Neuronal stem cell (in vitro differentiated cells): ENCODE data around the gene DDT.
A peak's percentile ranks its signal among the peaks of the same experiment; 100 is the strongest.

ENCODE experiments used
- DNase-seq: peaks from one replicate; pipeline ENCODE4 v3.0.0-alpha.2; 2013; ENCODE audit warnings: low spot score
- H2AFZ ChIP-seq: one replicate; pipeline ENCODE4 v1.6.1; 2013; ENCODE audit warnings: mild to moderate bottlenecking, low read length, inconsistent platforms
- H2AK5ac ChIP-seq: 2 replicates; pipeline ENCODE4 v1.6.1; 2013; ENCODE audit warnings: low read depth, mild to moderate bottlenecking, inconsistent platforms, low read length, moderate library complexity, mixed read lengths
- H2BK120ac ChIP-seq: 2 replicates; pipeline ENCODE4 v1.6.1; 2013; ENCODE audit warnings: low read depth, mild to moderate bottlenecking, inconsistent platforms, low read length, moderate library complexity, mixed read lengths
- H2BK12ac ChIP-seq: one replicate; pipeline ENCODE4 v1.6.1; 2013; ENCODE audit warnings: low read length, inconsistent platforms
- H2BK15ac ChIP-seq: 2 replicates; pipeline ENCODE4 v1.6.1; 2013; ENCODE audit warnings: mild to moderate bottlenecking, low read length, inconsistent platforms, mixed read lengths
- H2BK5ac ChIP-seq: one replicate; pipeline ENCODE4 v1.6.1; 2013; ENCODE audit warnings: inconsistent platforms, mild to moderate bottlenecking, low read length, moderate library complexity
- H3K14ac ChIP-seq: one replicate; pipeline ENCODE4 v1.6.1; 2013; ENCODE audit warnings: low read length, inconsistent platforms
- H3K18ac ChIP-seq: 2 replicates; pipeline ENCODE4 v1.6.1; 2013; ENCODE audit warnings: low read length, inconsistent platforms
- H3K23ac ChIP-seq: 2 replicates; pipeline ENCODE4 v1.6.1; 2013; ENCODE audit warnings: low read depth, mild to moderate bottlenecking, mixed read lengths, low read length, inconsistent platforms; ENCODE audit not compliant: poor library complexity
- H3K27ac ChIP-seq: replicated peaks from 3 replicates; pipeline ENCODE4 v1.5.1; 2013; ENCODE audit warnings: low read length, inconsistent platforms
- H3K27me3 ChIP-seq, 3 experiments: 2 replicates each; pipeline ENCODE4 v1.6.1; 2013; ENCODE audit warnings: low read length in 3 of 3, mild to moderate bottlenecking in 2 of 3, inconsistent platforms in 1 of 3, low read depth in 1 of 3, mixed read lengths in 1 of 3, moderate library complexity in 1 of 3; ENCODE audit not compliant: control insufficient read depth in 3 of 3, insufficient read depth in 3 of 3
- H3K36me3 ChIP-seq, 2 donors: replicated peaks in 1 of 2; 2 replicates each; pipeline ENCODE4 v1.6.1; 2013; ENCODE audit warnings: low read length in 2 of 2; ENCODE audit not compliant: control insufficient read depth in 2 of 2, insufficient read depth in 2 of 2
- H3K4ac ChIP-seq: 2 replicates; pipeline ENCODE4 v1.6.1; 2013; ENCODE audit warnings: inconsistent platforms, mild to moderate bottlenecking, low read length, moderate library complexity
- H3K4me1 ChIP-seq, 2 donors: 1 replicate in 1 of 2; 2 replicates in 1 of 2; pipeline ENCODE4 v1.6.1; 2013; ENCODE audit warnings: low read length in 2 of 2, low read depth in 1 of 2; ENCODE audit not compliant: control insufficient read depth in 2 of 2, insufficient read depth in 1 of 2
- H3K4me2 ChIP-seq: one replicate; pipeline ENCODE4 v1.6.1; 2013; ENCODE audit warnings: mild to moderate bottlenecking, low read length, inconsistent platforms; ENCODE audit not compliant: insufficient read depth, poor library complexity, severe bottlenecking
- H3K4me3 ChIP-seq, 2 donors: 2 replicates each; pipeline ENCODE4 v1.5.1; 2013; ENCODE audit warnings: low read length in 2 of 2, mild to moderate bottlenecking in 2 of 2, inconsistent platforms in 1 of 2, moderate library complexity in 1 of 2
- H3K79me1 ChIP-seq: one replicate; pipeline ENCODE4 v1.6.1; 2013; ENCODE audit warnings: low read depth, mild to moderate bottlenecking, inconsistent platforms, low read length, moderate library complexity
- H3K9ac ChIP-seq: one replicate; pipeline ENCODE4 v1.6.1; 2013; ENCODE audit warnings: mild to moderate bottlenecking, low read depth, low read length, inconsistent platforms; ENCODE audit not compliant: poor library complexity
- H3K9me3 ChIP-seq, 2 donors: replicated peaks in 1 of 2; 2 replicates each; pipeline versions ENCODE3 to v1.6.1; 2013; ENCODE audit warnings: low read length in 2 of 2, mild to moderate bottlenecking in 2 of 2, inconsistent platforms in 1 of 2, low read depth in 1 of 2, mixed read lengths in 1 of 2, moderate library complexity in 1 of 2; ENCODE audit not compliant: control insufficient read depth in 2 of 2, insufficient read depth in 1 of 2
- H4K8ac ChIP-seq: one replicate; pipeline ENCODE4 v1.6.1; 2013; ENCODE audit warnings: low read depth, mild to moderate bottlenecking, inconsistent platforms, low read length, moderate library complexity
- H4K91ac ChIP-seq: one replicate; pipeline ENCODE4 v1.6.1; 2013; ENCODE audit warnings: low read length, low read depth, mild to moderate bottlenecking, inconsistent platforms; ENCODE audit not compliant: poor library complexity
- WGBS, 2 donors: extraction: QIAGEN DNeasy Blood & Tissue Kit; methylation state at CpG; one replicate each; pipeline ENCODE4 v1.1.7; 2013; ENCODE audit warnings: missing lambda C conversion rate in 2 of 2, mixed read lengths in 1 of 2; ENCODE audit not compliant: insufficient read length in 2 of 2, insufficient replicate concordance in 1 of 2; ENCODE audit errors: extremely low coverage in 2 of 2; 5-methylcytosine and 5-hydroxymethylcytosine counted together

DDT gene

GRCh38 chr22:24011735-24012068 is 37.5 kb upstream of the DDT start:
- peaks cover 0 to 17% of the 10 kb centered on the region in 2 donors for H3K9me3 ChIP-seq
- H2BK15ac ChIP-seq = no peak overlapping the region

GRCh38 chr22:24010018-24010391 is 35.8 kb upstream of the DDT start:
- Histone ChIP-seq H2BK120ac (no peak overlapping the region), H3K18ac (no peak overlapping the region), H3K9me3 (peaks cover 0 to 8% of the 10 kb centered on the region in 2 donors), H2AFZ (no peak overlapping the region), H3K4me3 (no peak overlapping the region), H3K9ac (no peak overlapping the region), H3K79me1 (peaks cover 6% of the 10 kb centered on the region), H4K8ac (no peak overlapping the region), H3K4me1 (peaks cover 3 to 9% of the 10 kb centered on the region in 2 donors), H3K36me3 (peaks cover 0 to 4% of the 10 kb centered on the region in 2 donors), H3K27ac (no peak overlapping the region), H4K91ac (no peak overlapping the region), H3K4ac (no peak overlapping the region), H3K4me2 (no peak overlapping the region), H3K14ac (no peak overlapping the region), H2BK5ac (no peak overlapping the region), H2AK5ac (no peak overlapping the region), H2BK12ac (no peak overlapping the region), H2BK15ac (no peak overlapping the region), H3K23ac (no peak overlapping the region), H3K27me3 (peaks cover 0 to 17% (median 0%) of the 10 kb centered on the region in 3 experiments)
- WGBS, 2 donors = no CpG with 5 or more reads among the region's 2 CpGs
- no peak for DNase-seq

More at GRCh38 chr22:24011735-24012068, 37.5 kb upstream of the DDT start:
- Histone ChIP-seq H3K27ac (peak overlapping the region; percentile 86), H2AFZ (peak overlapping the region; percentile 95), H3K4me3 (peak overlapping the region; percentile 91 to 93), H2AK5ac (peak overlapping the region; percentile 34), H3K36me3 (peaks cover 0 to 6% of the 10 kb centered on the region in 2 donors), H3K27me3 (peaks cover 0 to 7% (median 0%) of the 10 kb centered on the region in 3 experiments), H2BK120ac (no peak overlapping the region), H3K9ac (peak overlapping the region; percentile 86), H4K91ac (no peak overlapping the region), H4K8ac (no peak overlapping the region), H3K79me1 (peaks cover 6% of the 10 kb centered on the region), H2BK12ac (no peak overlapping the region), H2BK5ac (peak overlapping the region; percentile 89), H3K4me2 (peak overlapping the region; percentile 77), H3K14ac (no peak overlapping the region), H3K18ac (peak overlapping the region; percentile 90), H3K4ac (no peak overlapping the region), H3K23ac (peak overlapping the region; percentile 74), H3K4me1 (peaks cover 3 to 6% of the 10 kb centered on the region in 2 donors)
- no peak for DNase-seq
- WGBS, 2 donors = no CpG with 5 or more reads among the region's 10 CpGs

GRCh38 chr22:24009227-24010017 is 35.2 kb upstream of the DDT start:
- Histone ChIP-seq H3K9me3 (peaks cover 0 to 8% of the 10 kb centered on the region in 2 donors), H2AK5ac (no peak overlapping the region), H4K91ac (no peak overlapping the region), H3K4me1 (peaks cover 3 to 9% of the 10 kb centered on the region in 2 donors), H2BK120ac (no peak overlapping the region), H2AFZ (peak overlapping the region; percentile 27), H3K9ac (no peak overlapping the region), H3K23ac (no peak overlapping the region), H3K4me2 (no peak overlapping the region), H3K14ac (no peak overlapping the region), H3K18ac (no peak overlapping the region), H3K4me3 (no peak overlapping the region), H3K27me3 (peaks cover 0 to 21% (median 0%) of the 10 kb centered on the region in 3 experiments), H2BK5ac (no peak overlapping the region), H3K27ac (no peak overlapping the region), H3K36me3 (no peaks in the 10 kb centered on the region), H3K79me1 (peaks cover 6% of the 10 kb centered on the region), H2BK12ac (no peak overlapping the region), H4K8ac (no peak overlapping the region), H2BK15ac (no peak overlapping the region), H3K4ac (no peak overlapping the region)
- no CpG with 5 or more reads among the region's 7 CpGs for WGBS, 2 donors
- no peak for DNase-seq

- Histone ChIP-seq H3K4me1 (peaks cover 3 to 11% of the 10 kb centered on the region in 2 donors), H3K14ac (no peak overlapping the region)
Observed at GRCh38 chr22:24008381-24009226, 34.4 kb upstream of the DDT start.

More at GRCh38 chr22:24008381-24009226, 34.4 kb upstream of the DDT start:
- Histone ChIP-seq H4K91ac (peak overlapping the region; percentile 31), H3K27ac (no peak overlapping the region), H2BK15ac (no peak overlapping the region), H2BK120ac (no peak overlapping the region), H3K23ac (no peak overlapping the region), H3K4me3 (no peak overlapping the region), H2BK12ac (no peak overlapping the region), H3K4ac (no peak overlapping the region), H2BK5ac (peak overlapping the region; percentile 4), H3K36me3 (no peaks in the 10 kb centered on the region), H4K8ac (no peak overlapping the region), H3K9ac (no peak overlapping the region), H2AFZ (peak overlapping the region; percentile 27), H3K4me2 (no peak overlapping the region), H3K9me3 (peaks cover 0 to 8% of the 10 kb centered on the region in 2 donors), H2AK5ac (no peak overlapping the region), H3K79me1 (peaks cover 6% of the 10 kb centered on the region), H3K27me3 (peaks cover 0 to 29% (median 0%) of the 10 kb centered on the region in 3 experiments), H3K18ac (no peak overlapping the region)
- DNase-seq = no peak
- WGBS, 2 donors = no CpG with 5 or more reads among the region's 6 CpGs
